22Rv1 (cell line): ENCODE data around the gene CFAP52.
"Not testable (repeated sequence)": the region's sequence is repeated elsewhere in the genome, so short reads cannot be mapped to it uniquely, and the experiment has no call there.

Experiments used
- H3K27ac ChIP-seq: fragments of 450-650 bp; 2 replicates; pipeline ENCODE4 v1.5.1; 2017
- CTCF ChIP-seq: fragments of 450-650 bp; IDR thresholded peaks from 2 replicates; pipeline ENCODE4 v1.5.1; 2017; ENCODE audit warnings: mild to moderate bottlenecking
- ZFX ChIP-seq: fragments of 450-650 bp; IDR thresholded peaks from 2 replicates; pipeline ENCODE4 v1.6.1; 2017; ENCODE audit warnings: antibody characterized with exemption, borderline replicate concordance

The CFAP52 gene

GRCh38 chr17:9568957-9569588, 7.4 kb upstream of the CFAP52 start:
- H3K27ac ChIP-seq = no peak overlapping the region
- TF ChIP-seq CTCF = no peak
- TF ChIP-seq ZFX = no peak

- H3K27ac ChIP-seq = no peak overlapping the region
Measured at GRCh38 chr17:9571201-9571600, 5.2 kb upstream of the CFAP52 start.

GRCh38 chr17:9575381-9576101, 901 bp upstream of the CFAP52 start, which contains the start of gene STX8:
Gene STX8 (minus strand): TSS chr17:9575820. CDS start chr17:9575808, 12 bp downstream.
- 0 out of 2 replicates have a peak, but pooled peaks have one; percentile 14 for TF ChIP-seq CTCF
- no peak for TF ChIP-seq ZFX
- H3K27ac ChIP-seq = peak within 1 kb of the TSS; percentile 59

More at GRCh38 chr17:9571201-9571600, 5.2 kb upstream of the CFAP52 start:
- no peak for TF ChIP-seq ZFX
- TF ChIP-seq CTCF = no peak

- TF ChIP-seq ZFX = no peak
- peak; percentile 72 for TF ChIP-seq CTCF
- H3K27ac ChIP-seq = no peak overlapping the region
Measured at GRCh38 chr17:9577373-9577709, 899 bp downstream of the CFAP52 start.

- no peak for TF ChIP-seq ZFX
- TF ChIP-seq CTCF = no peak
- no peak overlapping the region for H3K27ac ChIP-seq
Measured at GRCh38 chr17:9587969-9588656, 11.7 kb downstream of the CFAP52 start.

- no peak overlapping the region for H3K27ac ChIP-seq
- TF ChIP-seq CTCF = no peak
- TF ChIP-seq ZFX = no peak
Measured at GRCh38 chr17:9594065-9594464, 17.6 kb downstream of the CFAP52 start.

- H3K27ac ChIP-seq = not testable (repeated sequence)
Measured at GRCh38 chr17:9597638-9598037, 21.2 kb downstream of the CFAP52 start.
